ENCODE results near the gene NUFIP2.
"Not testable (repeated sequence)": the region's sequence is repeated elsewhere in the genome, so short reads cannot be mapped to it uniquely, and the experiment has no call there.

NUFIP2 gene

GRCh38 chr17:29293890-29294579, at the start of gene NUFIP2:
Gene NUFIP2 (minus strand): TSS chr17:29294148. CDS start chr17:29294059, 89 bp downstream.
- Histone ChIP-seq H3K9me3 (ENCODE audit: control insufficient read depth in 2 of 2, low read length in 2 of 2) (no peaks in the 10 kb centered on the region), H3K4me1 (ENCODE audit: control insufficient read depth in 2 of 2, insufficient read depth in 2 of 2, low read length in 2 of 2) (peaks cover 11 to 16% of the 10 kb centered on the region in 2 donors), H3K36me3 (ENCODE audit: control insufficient read depth in 2 of 2, insufficient read depth in 2 of 2, low read length in 2 of 2) (peaks cover 0 to under 1% of the 10 kb centered on the region in 2 donors)

GRCh38 chr17:29342158-29342765, 48.3 kb upstream of the NUFIP2 start:
- Histone ChIP-seq H3K9ac (ENCODE audit: low read depth in 1 of 2, low read length in 2 of 2) (no peak overlapping the region), H3K27me3 (ENCODE audit: control insufficient read depth in 2 of 2, insufficient read depth in 2 of 2, low read length in 2 of 2) (peaks cover 0 to 3% of the 10 kb centered on the region in 2 donors)

More at GRCh38 chr17:29293890-29294579, at the start of gene NUFIP2:
- no peaks in the 10 kb centered on the region for H3K27me3 ChIP-seq (ENCODE audit: control insufficient read depth in 2 of 2, insufficient read depth in 2 of 2, low read length in 2 of 2)
- H3K27ac ChIP-seq (ENCODE audit: low read depth in 2 of 2, low read length in 2 of 2) = peak within 1 kb of the TSS; percentile 92 to 99
- peak within 1 kb of the TSS; percentile 95 to 99 for H3K4me3 ChIP-seq (ENCODE audit: low read length in 2 of 2)
- H3K9ac ChIP-seq (ENCODE audit: low read depth in 1 of 2, low read length in 2 of 2) = peak within 1 kb of the TSS; percentile 85 to 98

GRCh38 chr17:29341726-29342125, 47.8 kb upstream of the NUFIP2 start:
- Histone ChIP-seq H3K4me1 (ENCODE audit: control insufficient read depth in 2 of 2, insufficient read depth in 2 of 2, low read length in 2 of 2) (no peaks in the 10 kb centered on the region), H3K27ac (ENCODE audit: low read depth in 2 of 2, low read length in 2 of 2) (no peak overlapping the region), H3K9me3 (ENCODE audit: control insufficient read depth in 2 of 2, low read length in 2 of 2) (no peaks in the 10 kb centered on the region), H3K4me3 (ENCODE audit: low read length in 2 of 2) (no peak overlapping the region), H3K36me3 (ENCODE audit: control insufficient read depth in 2 of 2, insufficient read depth in 2 of 2, low read length in 2 of 2) (no peaks in the 10 kb centered on the region), H3K27me3 (ENCODE audit: control insufficient read depth in 2 of 2, insufficient read depth in 2 of 2, low read length in 2 of 2) (peaks cover 0 to 3% of the 10 kb centered on the region in 2 donors), H3K9ac (ENCODE audit: low read depth in 1 of 2, low read length in 2 of 2) (no peak overlapping the region)

More at GRCh38 chr17:29342158-29342765, 48.3 kb upstream of the NUFIP2 start:
- Histone ChIP-seq H3K4me3 (ENCODE audit: low read length in 2 of 2) (no peak overlapping the region), H3K36me3 (ENCODE audit: control insufficient read depth in 2 of 2, insufficient read depth in 2 of 2, low read length in 2 of 2) (no peaks in the 10 kb centered on the region), H3K9me3 (ENCODE audit: control insufficient read depth in 2 of 2, low read length in 2 of 2) (no peaks in the 10 kb centered on the region), H3K27ac (ENCODE audit: low read depth in 2 of 2, low read length in 2 of 2) (no peak overlapping the region), H3K4me1 (ENCODE audit: control insufficient read depth in 2 of 2, insufficient read depth in 2 of 2, low read length in 2 of 2) (no peaks in the 10 kb centered on the region)

GRCh38 chr17:29339016-29339415, 45.1 kb upstream of the NUFIP2 start:
- not testable (repeated sequence) for H3K9me3 ChIP-seq (ENCODE audit: control insufficient read depth in 2 of 2, low read length in 2 of 2); H3K9ac ChIP-seq (ENCODE audit: low read depth in 1 of 2, low read length in 2 of 2)

GRCh38 chr17:29331708-29332085, 37.7 kb upstream of the NUFIP2 start:
- H3K27me3 ChIP-seq (ENCODE audit: control insufficient read depth in 2 of 2, insufficient read depth in 2 of 2, low read length in 2 of 2) = no peaks in the 10 kb centered on the region
- no peaks in the 10 kb centered on the region for H3K9me3 ChIP-seq (ENCODE audit: control insufficient read depth in 2 of 2, low read length in 2 of 2)
- H3K9ac ChIP-seq (ENCODE audit: low read depth in 1 of 2, low read length in 2 of 2) = no peak overlapping the region
- peaks cover 4 to 9% of the 10 kb centered on the region in 2 donors for H3K4me1 ChIP-seq (ENCODE audit: control insufficient read depth in 2 of 2, insufficient read depth in 2 of 2, low read length in 2 of 2)
- H3K27ac ChIP-seq (ENCODE audit: low read depth in 2 of 2, low read length in 2 of 2) = peak overlapping the region; percentile 56 to 71
- H3K4me3 ChIP-seq (ENCODE audit: low read length in 2 of 2) = no peak overlapping the region
- H3K36me3 ChIP-seq (ENCODE audit: control insufficient read depth in 2 of 2, insufficient read depth in 2 of 2, low read length in 2 of 2) = no peaks in the 10 kb centered on the region

More at GRCh38 chr17:29339016-29339415, 45.1 kb upstream of the NUFIP2 start:
- not testable (repeated sequence) for H3K4me1 ChIP-seq (ENCODE audit: control insufficient read depth in 2 of 2, insufficient read depth in 2 of 2, low read length in 2 of 2); H3K36me3 ChIP-seq (ENCODE audit: control insufficient read depth in 2 of 2, insufficient read depth in 2 of 2, low read length in 2 of 2); H3K4me3 ChIP-seq (ENCODE audit: low read length in 2 of 2); H3K27me3 ChIP-seq (ENCODE audit: control insufficient read depth in 2 of 2, insufficient read depth in 2 of 2, low read length in 2 of 2); H3K27ac ChIP-seq (ENCODE audit: low read depth in 2 of 2, low read length in 2 of 2)

- H3K27me3 ChIP-seq (ENCODE audit: control insufficient read depth in 2 of 2, insufficient read depth in 2 of 2, low read length in 2 of 2) = no peaks in the 10 kb centered on the region
- H3K4me1 ChIP-seq (ENCODE audit: control insufficient read depth in 2 of 2, insufficient read depth in 2 of 2, low read length in 2 of 2) = peaks cover 4 to 9% of the 10 kb centered on the region in 2 donors
- no peak overlapping the region for H3K4me3 ChIP-seq (ENCODE audit: low read length in 2 of 2)
- no peaks in the 10 kb centered on the region for H3K9me3 ChIP-seq (ENCODE audit: control insufficient read depth in 2 of 2, low read length in 2 of 2)
- H3K36me3 ChIP-seq (ENCODE audit: control insufficient read depth in 2 of 2, insufficient read depth in 2 of 2, low read length in 2 of 2) = no peaks in the 10 kb centered on the region
- H3K9ac ChIP-seq (ENCODE audit: low read depth in 1 of 2, low read length in 2 of 2) = no peak overlapping the region
- H3K27ac ChIP-seq (ENCODE audit: low read depth in 2 of 2, low read length in 2 of 2) = peak overlapping the region; percentile 56 to 71
Observed at GRCh38 chr17:29331075-29331707, 37.2 kb upstream of the NUFIP2 start.

- Histone ChIP-seq H3K27me3 (ENCODE audit: control insufficient read depth in 2 of 2, insufficient read depth in 2 of 2, low read length in 2 of 2) (no peaks in the 10 kb centered on the region), H3K4me3 (ENCODE audit: low read length in 2 of 2) (no peak overlapping the region), H3K27ac (ENCODE audit: low read depth in 2 of 2, low read length in 2 of 2) (no peak overlapping the region)
Observed at GRCh38 chr17:29327412-29327811, 33.5 kb upstream of the NUFIP2 start.

GRCh38 chr17:29326023-29326813, 32.3 kb upstream of the NUFIP2 start:
- Histone ChIP-seq H3K9ac (ENCODE audit: low read depth in 1 of 2, low read length in 2 of 2) (no peak overlapping the region), H3K27me3 (ENCODE audit: control insufficient read depth in 2 of 2, insufficient read depth in 2 of 2, low read length in 2 of 2) (no peaks in the 10 kb centered on the region), H3K36me3 (ENCODE audit: control insufficient read depth in 2 of 2, insufficient read depth in 2 of 2, low read length in 2 of 2) (no peaks in the 10 kb centered on the region), H3K27ac (ENCODE audit: low read depth in 2 of 2, low read length in 2 of 2) (no peak overlapping the region), H3K9me3 (ENCODE audit: control insufficient read depth in 2 of 2, low read length in 2 of 2) (no peaks in the 10 kb centered on the region), H3K4me3 (ENCODE audit: low read length in 2 of 2) (no peak overlapping the region), H3K4me1 (ENCODE audit: control insufficient read depth in 2 of 2, insufficient read depth in 2 of 2, low read length in 2 of 2) (peaks cover 0 to 3% of the 10 kb centered on the region in 2 donors)

More at GRCh38 chr17:29327412-29327811, 33.5 kb upstream of the NUFIP2 start:
- H3K36me3 ChIP-seq (ENCODE audit: control insufficient read depth in 2 of 2, insufficient read depth in 2 of 2, low read length in 2 of 2) = no peaks in the 10 kb centered on the region
- H3K9ac ChIP-seq (ENCODE audit: low read depth in 1 of 2, low read length in 2 of 2) = no peak overlapping the region
- peaks cover 4 to 9% of the 10 kb centered on the region in 2 donors for H3K4me1 ChIP-seq (ENCODE audit: control insufficient read depth in 2 of 2, insufficient read depth in 2 of 2, low read length in 2 of 2)
- no peaks in the 10 kb centered on the region for H3K9me3 ChIP-seq (ENCODE audit: control insufficient read depth in 2 of 2, low read length in 2 of 2)

GRCh38 chr17:29322363-29322762, 28.4 kb upstream of the NUFIP2 start:
- no peak overlapping the region for H3K4me3 ChIP-seq (ENCODE audit: low read length in 2 of 2)
- no peaks in the 10 kb centered on the region for H3K9me3 ChIP-seq (ENCODE audit: control insufficient read depth in 2 of 2, low read length in 2 of 2)
- H3K27ac ChIP-seq (ENCODE audit: low read depth in 2 of 2, low read length in 2 of 2) = no peak overlapping the region
- H3K36me3 ChIP-seq (ENCODE audit: control insufficient read depth in 2 of 2, insufficient read depth in 2 of 2, low read length in 2 of 2) = no peaks in the 10 kb centered on the region
- no peak overlapping the region for H3K9ac ChIP-seq (ENCODE audit: low read depth in 1 of 2, low read length in 2 of 2)
- H3K4me1 ChIP-seq (ENCODE audit: control insufficient read depth in 2 of 2, insufficient read depth in 2 of 2, low read length in 2 of 2) = no peaks in the 10 kb centered on the region
- H3K27me3 ChIP-seq (ENCODE audit: control insufficient read depth in 2 of 2, insufficient read depth in 2 of 2, low read length in 2 of 2) = no peaks in the 10 kb centered on the region

Data from mucosa of rectum (tissue), 2 donors.